ENCODE data around the gene DRD4.

The DRD4 gene

GRCh38 chr11:592918-593317, 44.2 kb upstream of the DRD4 start:
- Histone ChIP-seq H3K9me2 (replicated peaks; ENCODE audit: control insufficient read depth, low read length) (no peaks in the 10 kb centered on the region), H3F3A (ENCODE audit: control insufficient read depth, insufficient read depth) (no peaks in the 10 kb centered on the region), H3K27ac (ENCODE audit: low read depth, low read length) (no peak overlapping the region), H3K4me1 (ENCODE audit: control insufficient read depth, low read length) (no peaks in the 10 kb centered on the region), H3K4me2 (ENCODE audit: low read length) (no peak overlapping the region), H3K9me3 (ENCODE audit: control insufficient read depth, insufficient read depth, low read length) (no peaks in the 10 kb centered on the region), H3K36me3 (ENCODE audit: control insufficient read depth, low read length) (peaks cover 87% of the 10 kb centered on the region), H3K27me3 (ENCODE audit: control insufficient read depth, low read length) (no peaks in the 10 kb centered on the region), H4K20me1 (ENCODE audit: control insufficient read depth, insufficient read depth, low read depth, low read length) (peaks cover 6% of the 10 kb centered on the region; the same call in 1 of the 2 replicates), H3K79me2 (ENCODE audit: control insufficient read depth, low read length) (peaks cover 27% of the 10 kb centered on the region), H3K4me3 (ENCODE audit: low read length) (no peak overlapping the region)
- TF ChIP-seq CTCF (IDR thresholded peaks at IDR 0.05; ENCODE audit: low read depth, low read length, poor library complexity, severe bottlenecking) (no peak), EZH2phosphoT487 (IDR thresholded peaks at IDR 0.05; ENCODE audit: borderline replicate concordance, low read length) (no peak)

- Histone ChIP-seq H3K36me3 (ENCODE audit: control insufficient read depth, low read length) (peaks cover 88% of the 10 kb centered on the region), H3K4me3 (ENCODE audit: low read length) (no peak overlapping the region), H3K27me3 (ENCODE audit: control insufficient read depth, low read length) (no peaks in the 10 kb centered on the region), H3K9me3 (ENCODE audit: control insufficient read depth, insufficient read depth, low read length) (no peaks in the 10 kb centered on the region), H3F3A (ENCODE audit: control insufficient read depth, insufficient read depth) (no peaks in the 10 kb centered on the region), H3K4me2 (ENCODE audit: low read length) (no peak overlapping the region), H3K4me1 (ENCODE audit: control insufficient read depth, low read length) (no peaks in the 10 kb centered on the region), H3K79me2 (ENCODE audit: control insufficient read depth, low read length) (peaks cover 23% of the 10 kb centered on the region), H4K20me1 (ENCODE audit: control insufficient read depth, insufficient read depth, low read depth, low read length) (peaks cover 6% of the 10 kb centered on the region; the same call in 1 of the 2 replicates), H3K9me2 (replicated peaks; ENCODE audit: control insufficient read depth, low read length) (no peaks in the 10 kb centered on the region), H3K27ac (ENCODE audit: low read depth, low read length) (no peak overlapping the region)
- TF ChIP-seq CTCF (IDR thresholded peaks at IDR 0.05; ENCODE audit: low read depth, low read length, poor library complexity, severe bottlenecking) (no peak), EZH2phosphoT487 (IDR thresholded peaks at IDR 0.05; ENCODE audit: borderline replicate concordance, low read length) (no peak)
Measured at GRCh38 chr11:593347-593746, 43.7 kb upstream of the DRD4 start.

GRCh38 chr11:595400-595799, 41.7 kb upstream of the DRD4 start:
- H3K4me3 ChIP-seq (ENCODE audit: low read length) = no peak overlapping the region
- no peak for TF ChIP-seq CTCF (IDR thresholded peaks at IDR 0.05; ENCODE audit: low read depth, low read length, poor library complexity, severe bottlenecking)
- no peak for TF ChIP-seq EZH2phosphoT487 (IDR thresholded peaks at IDR 0.05; ENCODE audit: borderline replicate concordance, low read length)
- peaks cover 85% of the 10 kb centered on the region for H3K36me3 ChIP-seq (ENCODE audit: control insufficient read depth, low read length)
- no peaks in the 10 kb centered on the region for H3F3A ChIP-seq (ENCODE audit: control insufficient read depth, insufficient read depth)
- H3K27ac ChIP-seq (ENCODE audit: low read depth, low read length) = no peak overlapping the region
- no peaks in the 10 kb centered on the region for H3K9me3 ChIP-seq (ENCODE audit: control insufficient read depth, insufficient read depth, low read length)
- no peak overlapping the region for H3K4me2 ChIP-seq (ENCODE audit: low read length)
- H3K79me2 ChIP-seq (ENCODE audit: control insufficient read depth, low read length) = peaks cover 10% of the 10 kb centered on the region
- peaks cover 4% of the 10 kb centered on the region; the same call in 1 of the 2 replicates for H4K20me1 ChIP-seq (ENCODE audit: control insufficient read depth, insufficient read depth, low read depth, low read length)
- no peaks in the 10 kb centered on the region for H3K9me2 ChIP-seq (replicated peaks; ENCODE audit: control insufficient read depth, low read length)
- H3K4me1 ChIP-seq (ENCODE audit: control insufficient read depth, low read length) = no peaks in the 10 kb centered on the region
- no peaks in the 10 kb centered on the region for H3K27me3 ChIP-seq (ENCODE audit: control insufficient read depth, low read length)
